ENCODE results near the gene ULBP1. TPM values are rescaled to one million over a fixed set of nuclear protein-coding genes. Genes with fewer than 3 reads are reported as not detected.

Gene ULBP1
- total and polyA plus RNA-seq, 4 donors, result 0.59 to 6.2 (median 1.8) TPM

GRCh38 chr6:149948011-149948410 lies 15.7 kb upstream of the ULBP1 start:
- ATAC-seq (ENCODE audit: insufficient read depth, low FRiP score) (no peak), DNase-seq (no peak)
- Histone ChIP-seq H3K9me3 (ENCODE audit: control insufficient read depth in 4 of 4, insufficient read depth in 3 of 4, low read length in 3 of 4) (no peaks in the 10 kb centered on the region), H3K9ac (ENCODE audit: insufficient read depth in 1 of 2, low read length in 2 of 2) (no peak overlapping the region), H3K36me3 (ENCODE audit: control insufficient read depth in 4 of 4, insufficient read depth in 4 of 4, low read length in 4 of 4) (no peaks in the 10 kb centered on the region), H3K4me3 (no peak overlapping the region), H3K27me3 (ENCODE audit: control insufficient read depth in 3 of 3, insufficient read depth in 3 of 3, low read length in 2 of 3) (peaks cover 0 to 62% (median 31%) of the 10 kb centered on the region in 3 donors), H3K4me1 (ENCODE audit: control insufficient read depth in 5 of 5, insufficient read depth in 5 of 5, low read length in 5 of 5) (no peaks in the 10 kb centered on the region), H3K27ac (ENCODE audit: low read depth in 1 of 2, low read length in 1 of 2) (no peak overlapping the region)
- 84 to 89% methylated on average over 1 of the region's 1 CpG for WGBS, 2 donors
- TF ChIP-seq CTCF (IDR thresholded peaks at IDR 0.05; ENCODE audit: control extremely low read depth, extremely low read depth), result no peak

GRCh38 chr6:149948616-149949015 lies 15.1 kb upstream of the ULBP1 start:
- ATAC-seq (ENCODE audit: insufficient read depth, low FRiP score) (no peak), DNase-seq (no peak)
- Histone ChIP-seq H3K9ac (ENCODE audit: insufficient read depth in 1 of 2, low read length in 2 of 2) (no peak overlapping the region), H3K4me3 (no peak overlapping the region), H3K27me3 (ENCODE audit: control insufficient read depth in 3 of 3, insufficient read depth in 3 of 3, low read length in 2 of 3) (peaks cover 0 to 62% (median 37%) of the 10 kb centered on the region in 3 donors), H3K4me1 (ENCODE audit: control insufficient read depth in 5 of 5, insufficient read depth in 5 of 5, low read length in 5 of 5) (no peaks in the 10 kb centered on the region), H3K27ac (ENCODE audit: low read depth in 1 of 2, low read length in 1 of 2) (no peak overlapping the region), H3K9me3 (ENCODE audit: control insufficient read depth in 4 of 4, insufficient read depth in 3 of 4, low read length in 3 of 4) (no peaks in the 10 kb centered on the region), H3K36me3 (ENCODE audit: control insufficient read depth in 4 of 4, insufficient read depth in 4 of 4, low read length in 4 of 4) (no peaks in the 10 kb centered on the region)
- 86 to 92% methylated on average over 5 of the region's 5 CpGs for WGBS, 2 donors
- TF ChIP-seq CTCF (IDR thresholded peaks at IDR 0.05; ENCODE audit: control extremely low read depth, extremely low read depth), result no peak

- Histone ChIP-seq H3K9ac (ENCODE audit: insufficient read depth in 1 of 2, low read length in 2 of 2) (no peak overlapping the region), H3K9me3 (ENCODE audit: control insufficient read depth in 4 of 4, insufficient read depth in 3 of 4, low read length in 3 of 4) (no peaks in the 10 kb centered on the region), H3K27me3 (ENCODE audit: control insufficient read depth in 3 of 3, insufficient read depth in 3 of 3, low read length in 2 of 3) (peaks cover 0 to 76% (median 41%) of the 10 kb centered on the region in 3 donors), H3K4me1 (ENCODE audit: control insufficient read depth in 5 of 5, insufficient read depth in 5 of 5, low read length in 5 of 5) (peaks cover 0 to 1% (median 0%) of the 10 kb centered on the region in 5 donors), H3K36me3 (ENCODE audit: control insufficient read depth in 4 of 4, insufficient read depth in 4 of 4, low read length in 4 of 4) (no peaks in the 10 kb centered on the region), H3K4me3 (no peak overlapping the region), H3K27ac (ENCODE audit: low read depth in 1 of 2, low read length in 1 of 2) (no peak overlapping the region)
- 51 to 52% methylated on average over 8 of the region's 8 CpGs for WGBS, 2 donors
- no peak for TF ChIP-seq CTCF (IDR thresholded peaks at IDR 0.05; ENCODE audit: control extremely low read depth, extremely low read depth)
- no peak for DNase-seq
- ATAC-seq (ENCODE audit: insufficient read depth, low FRiP score), result no peak
Observed at GRCh38 chr6:149950423-149950822, 13.3 kb upstream of the ULBP1 start.

GRCh38 chr6:149951096-149951495 lies 12.6 kb upstream of the ULBP1 start:
- H3K4me3 ChIP-seq, result no peak overlapping the region
- TF ChIP-seq CTCF (IDR thresholded peaks at IDR 0.05; ENCODE audit: control extremely low read depth, extremely low read depth), result no peak
- no peaks in the 10 kb centered on the region for H3K36me3 ChIP-seq (ENCODE audit: control insufficient read depth in 4 of 4, insufficient read depth in 4 of 4, low read length in 4 of 4)
- H3K27ac ChIP-seq (ENCODE audit: low read depth in 1 of 2, low read length in 1 of 2), result no peak overlapping the region
- no peaks in the 10 kb centered on the region for H3K9me3 ChIP-seq (ENCODE audit: control insufficient read depth in 4 of 4, insufficient read depth in 3 of 4, low read length in 3 of 4)
- peaks cover 0 to 82% (median 48%) of the 10 kb centered on the region in 3 donors for H3K27me3 ChIP-seq (ENCODE audit: control insufficient read depth in 3 of 3, insufficient read depth in 3 of 3, low read length in 2 of 3)
- 80 to 82% methylated on average over 9 of the region's 9 CpGs for WGBS, 2 donors
- ATAC-seq (ENCODE audit: insufficient read depth, low FRiP score) (no peak), DNase-seq (no peak)
- peaks cover 0 to 1% (median 0%) of the 10 kb centered on the region in 5 donors for H3K4me1 ChIP-seq (ENCODE audit: control insufficient read depth in 5 of 5, insufficient read depth in 5 of 5, low read length in 5 of 5)
- no peak overlapping the region for H3K9ac ChIP-seq (ENCODE audit: insufficient read depth in 1 of 2, low read length in 2 of 2)
